ENCODE measurements around the gene KRTAP3-1.
"Not testable (repeated sequence)": the region's sequence is repeated elsewhere in the genome, so short reads cannot be mapped to it uniquely, and the experiment has no call there.

The KRTAP3-1 gene

DNA sequence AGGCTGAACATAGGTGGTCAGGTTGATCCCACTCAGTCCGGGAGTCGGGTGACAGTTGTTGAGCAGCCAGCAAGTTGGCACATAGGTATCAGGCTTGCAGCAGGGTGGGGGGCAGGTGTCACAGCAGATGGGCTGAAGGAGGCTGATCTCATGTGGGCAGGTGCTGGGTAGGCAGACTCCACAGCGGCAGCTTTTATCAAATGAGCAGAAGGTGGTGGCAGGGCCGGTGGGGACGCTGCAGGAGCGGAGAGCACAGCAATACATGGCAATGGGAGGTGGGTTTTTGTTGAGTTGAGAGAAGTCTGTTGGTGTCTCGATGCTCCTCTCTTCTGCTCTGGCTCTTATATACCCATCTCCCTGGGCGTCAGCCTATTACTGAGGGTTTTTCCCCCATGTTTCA is at the start of gene KRTAP3-1:
Gene KRTAP3-1 (minus strand): TSS at position 318 of the 400 bp plus-strand sequence. CDS start 54 bp downstream, at position 264.
- no peak for DNase-seq

DNA sequence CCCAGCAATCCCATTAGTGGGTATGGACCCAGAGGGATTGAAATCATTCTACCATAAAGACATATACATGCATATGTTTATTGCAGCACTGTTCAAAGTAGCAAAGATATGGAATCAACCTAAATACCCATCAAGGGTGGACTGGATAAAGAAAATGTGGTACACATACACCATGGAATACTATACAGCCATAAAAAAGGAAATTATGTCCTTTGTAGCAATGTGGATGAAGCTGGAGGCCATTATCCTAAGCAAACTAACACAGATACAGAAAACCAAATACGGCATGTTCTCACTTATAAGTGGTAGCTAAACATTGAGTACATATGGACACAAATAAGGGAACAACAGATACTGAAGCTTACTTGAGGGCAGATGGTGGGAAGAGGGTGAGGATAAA is 48.6 kb upstream of the KRTAP3-1 start:
- DNase-seq: no peak

DNA sequence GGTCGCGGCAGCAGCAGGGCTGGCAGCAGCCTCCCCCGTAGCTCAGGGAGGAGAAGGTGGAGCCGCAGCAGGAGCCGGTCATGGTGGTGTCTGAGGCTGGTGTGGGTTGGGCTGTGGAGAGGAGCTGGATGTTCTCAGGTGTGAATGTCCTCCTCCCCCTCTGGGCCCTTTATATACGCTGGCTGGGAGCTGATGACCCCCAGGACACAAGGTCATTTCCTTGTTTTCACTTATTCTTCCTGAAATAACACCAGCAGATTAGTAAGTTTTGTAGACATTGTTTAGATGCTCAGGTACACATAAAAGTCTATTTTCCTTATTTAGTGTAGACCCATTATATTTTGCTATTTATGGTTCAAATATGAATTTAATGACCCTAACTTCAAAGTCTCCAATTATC is 46.2 kb upstream of the KRTAP3-1 start, which contains the start of gene KRTAP2-2:
Gene KRTAP2-2 (minus strand): TSS at position 101 of the 400 bp plus-strand sequence. CDS start 19 bp downstream, at position 82.
- not testable (repeated sequence) for DNase-seq

DNA sequence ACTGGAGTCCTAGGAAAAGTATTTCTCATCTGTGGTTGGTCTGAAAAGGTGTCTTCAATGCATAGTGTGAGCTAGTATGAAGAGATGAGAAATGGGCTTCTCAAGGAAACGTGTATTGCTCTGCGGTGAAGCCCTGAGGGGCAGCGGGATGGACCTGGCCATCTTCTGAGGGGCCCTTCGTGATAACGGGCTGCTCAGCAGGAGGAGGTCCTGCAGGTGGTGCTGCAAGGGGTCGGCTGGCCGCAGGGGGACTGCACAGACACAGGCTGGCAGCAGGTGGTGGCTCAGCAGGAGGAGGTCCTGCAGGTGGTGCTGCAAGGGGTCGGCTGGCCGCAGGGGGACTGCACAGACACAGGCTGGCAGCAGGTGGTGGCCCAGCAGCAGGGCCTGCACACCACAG is 45.6 kb upstream of the KRTAP3-1 start:
- not testable (repeated sequence) for DNase-seq

DNA sequence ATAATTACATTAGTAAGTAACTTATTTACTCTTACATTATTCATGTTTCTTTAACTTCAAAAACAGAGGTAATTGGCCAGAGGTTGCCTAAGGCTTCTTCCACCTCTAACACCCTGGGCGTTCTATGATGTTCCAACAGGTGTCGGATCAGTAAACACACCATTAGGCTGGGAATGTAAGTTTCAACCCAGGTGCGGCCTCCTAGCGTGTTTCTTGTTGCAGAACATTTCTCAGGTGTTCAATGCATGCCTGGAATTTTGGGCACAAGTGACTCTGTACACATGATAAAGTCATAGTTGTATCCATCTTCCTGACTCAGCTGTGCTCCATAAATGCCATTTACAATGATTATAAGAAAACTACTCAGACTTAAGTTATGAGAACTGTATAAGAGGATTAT is 45.1 kb upstream of the KRTAP3-1 start:
- DNase-seq: no peak

DNA sequence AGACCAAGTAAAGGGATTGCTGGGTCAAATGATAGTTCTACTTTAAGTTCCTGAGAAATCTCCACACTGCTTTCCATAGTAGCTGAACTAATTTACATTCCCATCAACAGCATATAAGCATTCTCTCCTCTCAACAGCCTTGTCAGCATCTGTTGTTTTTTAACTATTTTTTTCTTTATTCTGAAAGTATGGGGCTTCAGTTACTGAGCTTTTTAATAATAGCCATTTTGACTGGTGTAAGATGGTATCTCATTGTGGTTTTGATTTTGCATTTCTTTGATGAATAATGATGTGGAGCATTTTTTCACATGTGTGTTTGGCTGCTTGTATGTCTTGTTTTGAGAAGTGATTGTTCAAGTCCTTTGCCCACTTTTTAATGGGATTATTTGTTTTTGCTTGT is 43.6 kb upstream of the KRTAP3-1 start:
- no peak for DNase-seq

DNA sequence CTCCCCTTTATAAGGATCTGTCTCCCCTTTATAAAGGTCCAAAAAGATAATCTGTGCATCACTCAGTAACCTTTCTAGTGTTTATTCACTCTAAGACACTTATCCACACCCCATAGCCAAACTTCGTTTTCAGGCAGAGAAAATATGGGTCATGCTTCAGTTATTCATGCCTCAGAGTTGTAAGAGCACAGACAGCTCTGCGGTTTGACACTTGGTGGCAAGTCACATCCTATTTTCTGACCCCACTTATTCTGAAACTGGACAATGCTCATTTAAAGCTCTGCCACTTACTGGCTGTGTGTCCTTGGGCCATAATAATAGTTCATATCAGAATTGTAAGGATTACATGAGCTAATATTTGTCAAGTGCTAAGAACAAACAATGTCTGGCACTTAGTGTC is 40.2 kb upstream of the KRTAP3-1 start:
- DNase-seq: no peak

DNA sequence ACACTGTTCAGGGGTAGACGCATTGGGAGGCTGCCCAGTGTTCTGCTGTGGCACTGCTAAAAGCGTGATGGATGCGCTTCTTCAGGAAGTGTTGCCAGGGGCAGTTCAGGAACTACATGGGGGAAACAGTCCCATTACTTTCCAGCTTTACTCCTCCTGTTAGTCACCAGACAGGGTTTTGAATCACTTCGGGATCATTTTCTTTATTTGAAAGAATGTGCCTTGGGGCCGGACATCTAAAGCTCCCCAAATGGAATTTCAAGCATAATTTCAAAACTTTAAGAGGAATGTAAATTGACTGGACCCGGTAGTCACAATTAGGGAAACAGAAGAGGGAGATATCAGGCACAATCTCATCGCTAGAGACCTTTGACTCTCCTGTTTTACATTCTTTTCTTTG is 39.5 kb upstream of the KRTAP3-1 start:
- DNase-seq: no peak

DNA sequence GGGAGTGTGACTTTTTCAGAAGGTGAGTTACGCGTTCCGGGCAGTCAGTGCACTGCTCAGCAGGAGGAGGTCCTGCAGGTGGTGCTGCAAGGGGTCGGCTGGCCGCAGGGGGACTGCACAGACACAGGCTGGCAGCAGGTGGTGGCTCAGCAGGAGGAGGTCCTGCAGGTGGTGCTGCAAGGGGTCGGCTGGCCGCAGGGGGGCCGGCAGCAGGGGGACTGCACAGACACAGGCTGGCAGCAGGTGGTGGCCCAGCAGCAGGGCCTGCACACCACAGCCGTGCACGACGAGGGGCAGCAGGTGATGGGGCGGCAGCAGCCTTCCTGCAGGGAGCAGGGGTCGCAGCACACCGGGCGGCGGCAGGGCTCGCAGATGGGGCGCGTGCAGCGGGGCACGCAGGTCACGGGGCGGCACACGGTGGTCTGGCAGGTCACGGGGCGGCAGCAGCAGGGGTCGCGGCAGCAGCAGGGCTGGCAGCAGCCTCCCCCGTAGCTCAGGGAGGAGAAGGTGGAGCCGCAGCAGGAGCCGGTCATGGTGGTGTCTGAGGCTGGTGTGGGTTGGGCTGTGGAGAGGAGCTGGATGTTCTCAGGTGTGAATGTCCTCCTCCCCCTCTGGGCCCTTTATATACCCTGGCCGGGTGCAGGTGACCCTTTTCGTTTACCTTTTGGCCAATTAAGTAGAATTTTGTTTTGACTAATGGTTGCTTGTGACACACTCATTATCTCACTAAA is 38.0 kb upstream of the KRTAP3-1 start, which contains the start of gene KRTAP2-1:
Gene KRTAP2-1 (minus strand): TSS at position 582 of the 731 bp plus-strand sequence. CDS start 49 bp downstream, at position 533.
- not testable (repeated sequence) for DNase-seq

DNA sequence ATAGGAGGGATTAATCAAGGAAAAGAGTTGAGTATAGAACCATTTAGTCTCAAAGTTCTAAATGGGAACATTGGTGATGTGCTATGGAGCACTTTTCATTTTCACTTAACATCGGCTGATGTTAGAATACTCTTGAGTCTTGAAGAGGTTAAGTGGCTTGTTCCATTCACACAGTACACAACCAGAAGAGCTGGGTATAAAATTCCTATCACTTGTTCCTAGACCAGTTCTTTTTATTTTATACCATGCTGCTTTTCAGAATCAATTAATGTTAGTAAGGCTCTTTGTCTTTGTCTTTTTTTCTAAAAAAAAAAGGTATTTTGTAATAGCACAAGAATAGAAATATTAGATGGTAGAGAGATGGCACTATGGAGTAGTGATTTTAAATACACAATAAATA is 34.0 kb upstream of the KRTAP3-1 start:
- no peak for DNase-seq

DNA sequence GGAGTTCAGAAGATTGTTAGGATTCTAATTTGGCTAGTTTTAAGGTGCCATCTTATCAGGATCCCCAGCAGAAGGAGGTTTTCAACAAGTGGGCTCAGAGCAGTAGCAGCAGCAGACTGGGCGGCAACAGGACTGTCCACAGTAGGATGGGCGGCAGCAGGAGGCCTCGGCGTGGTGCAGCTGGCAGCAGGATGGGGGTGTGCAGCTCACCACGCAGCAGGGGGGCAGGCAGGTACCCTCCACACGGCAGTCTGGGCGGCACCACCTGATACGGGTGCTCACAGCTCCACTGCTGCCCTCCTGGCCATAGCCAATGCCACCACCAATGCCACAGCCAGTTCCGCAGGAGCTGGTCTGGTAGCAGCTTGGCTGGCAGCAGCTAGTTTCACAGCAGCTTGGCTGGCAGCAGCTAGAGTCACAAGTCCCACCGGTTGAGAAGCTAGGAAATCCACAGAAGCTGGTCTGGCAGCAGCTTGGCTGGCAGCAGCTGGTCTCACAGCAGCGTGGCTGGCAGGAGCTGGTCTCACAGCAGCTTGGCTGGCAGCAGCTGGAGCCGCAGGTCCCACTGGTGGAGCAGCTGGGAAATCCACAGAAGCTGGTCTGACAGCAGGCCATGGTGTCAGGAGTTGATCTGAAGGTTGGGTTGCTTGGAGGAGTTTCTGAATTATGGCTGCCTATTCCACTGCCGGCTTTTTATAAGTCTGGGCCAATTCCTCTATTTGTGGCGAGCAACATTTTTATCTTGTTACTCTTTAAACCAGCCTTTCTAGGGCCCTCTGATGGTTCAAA is 32.0 kb upstream of the KRTAP3-1 start, which contains the start of gene KRTAP1-1:
Gene KRTAP1-1 (minus strand): TSS at position 668 of the 789 bp plus-strand sequence. CDS start 53 bp downstream, at position 615.
- DNase-seq: not testable (repeated sequence)

DNA sequence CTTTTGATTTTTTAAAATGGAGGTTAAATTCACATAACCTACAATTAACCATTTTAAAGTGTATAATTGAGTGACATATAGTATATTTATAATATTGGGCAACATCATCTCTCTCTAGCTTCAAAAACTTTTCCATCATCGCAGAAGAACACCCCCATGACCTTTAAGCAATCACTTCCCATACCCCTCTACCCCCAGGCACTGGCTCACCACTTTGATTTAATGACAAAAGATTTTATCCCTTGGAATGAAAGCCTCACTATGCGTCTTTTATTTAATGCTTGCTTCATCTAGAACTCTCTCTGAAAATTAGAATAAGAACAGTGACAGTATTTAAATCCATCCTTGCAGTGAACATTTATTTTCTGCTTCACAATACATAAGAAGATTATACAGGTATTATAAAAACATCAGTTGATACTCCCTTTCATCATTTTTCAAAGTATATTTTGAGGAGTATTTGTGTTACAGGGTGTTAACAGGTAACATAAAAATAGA is 29.0 kb upstream of the KRTAP3-1 start:
- no peak for DNase-seq

DNA sequence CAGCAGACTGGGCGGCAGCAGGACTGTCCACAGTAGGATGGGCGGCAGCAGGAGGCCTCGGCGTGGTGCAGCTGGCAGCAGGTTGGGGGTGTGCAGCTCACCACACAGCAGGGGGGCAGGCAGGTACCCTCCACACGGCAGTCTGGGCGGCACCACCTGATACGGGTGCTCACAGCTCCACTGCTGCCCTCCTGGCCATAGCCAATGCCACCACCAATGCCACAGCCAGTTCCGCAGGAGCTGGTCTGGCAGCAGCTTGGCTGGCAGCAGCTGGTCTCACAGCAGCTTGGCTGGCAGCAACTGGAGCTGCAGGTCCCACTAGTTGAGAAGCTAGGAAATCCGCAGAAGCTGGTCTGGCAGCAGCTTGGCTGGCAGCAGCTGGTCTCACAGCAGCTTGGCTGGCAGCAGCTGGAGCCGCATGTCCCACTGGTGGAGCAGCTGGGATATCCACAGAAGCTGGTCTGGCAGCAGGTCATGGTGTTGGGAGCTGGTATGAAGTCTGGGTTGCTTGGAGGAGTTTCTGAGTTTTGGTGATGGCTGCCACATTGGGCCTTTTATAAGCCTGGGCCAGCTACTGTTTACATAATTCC is 25.5 kb upstream of the KRTAP3-1 start, which contains the start of gene KRTAP1-3:
Gene KRTAP1-3 (minus strand): TSS at position 529 of the 590 bp plus-strand sequence. CDS start 53 bp downstream, at position 476.
- not testable (repeated sequence) for DNase-seq

DNA sequence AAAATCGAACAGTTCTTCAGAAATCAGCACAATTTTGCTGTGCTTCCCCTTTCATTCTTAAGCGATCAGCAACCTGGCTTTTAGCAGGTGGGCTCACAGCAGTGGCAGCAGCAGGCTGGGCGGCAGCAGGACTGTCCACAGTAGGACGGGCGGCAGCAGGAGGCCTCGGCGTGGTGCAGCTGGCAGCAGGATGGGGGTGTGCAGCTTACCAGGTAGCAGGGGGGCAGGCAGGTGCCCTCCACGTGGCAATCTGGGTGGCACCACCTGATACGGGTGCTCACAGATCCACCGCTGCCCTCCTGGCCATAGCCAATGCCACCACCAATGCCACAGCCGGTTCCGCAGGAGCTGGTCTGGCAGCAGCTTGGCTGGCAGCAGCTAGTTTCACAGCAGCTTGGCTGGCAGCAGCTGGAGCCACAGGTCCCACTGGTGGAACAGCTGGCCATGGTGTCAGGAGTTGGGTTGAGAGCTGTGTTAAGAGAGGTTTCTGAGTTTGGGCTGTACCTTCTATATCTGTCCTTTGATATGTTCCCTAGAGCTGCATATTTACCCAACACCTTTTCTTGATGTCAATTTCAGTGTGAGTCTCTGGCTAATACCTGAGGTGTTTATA is 20.8 kb upstream of the KRTAP3-1 start, which contains the start of gene KRTAP1-4:
Gene KRTAP1-4 (minus strand): TSS at position 563 of the 613 bp plus-strand sequence. CDS start 117 bp downstream, at position 446.
- no peak for DNase-seq

DNA sequence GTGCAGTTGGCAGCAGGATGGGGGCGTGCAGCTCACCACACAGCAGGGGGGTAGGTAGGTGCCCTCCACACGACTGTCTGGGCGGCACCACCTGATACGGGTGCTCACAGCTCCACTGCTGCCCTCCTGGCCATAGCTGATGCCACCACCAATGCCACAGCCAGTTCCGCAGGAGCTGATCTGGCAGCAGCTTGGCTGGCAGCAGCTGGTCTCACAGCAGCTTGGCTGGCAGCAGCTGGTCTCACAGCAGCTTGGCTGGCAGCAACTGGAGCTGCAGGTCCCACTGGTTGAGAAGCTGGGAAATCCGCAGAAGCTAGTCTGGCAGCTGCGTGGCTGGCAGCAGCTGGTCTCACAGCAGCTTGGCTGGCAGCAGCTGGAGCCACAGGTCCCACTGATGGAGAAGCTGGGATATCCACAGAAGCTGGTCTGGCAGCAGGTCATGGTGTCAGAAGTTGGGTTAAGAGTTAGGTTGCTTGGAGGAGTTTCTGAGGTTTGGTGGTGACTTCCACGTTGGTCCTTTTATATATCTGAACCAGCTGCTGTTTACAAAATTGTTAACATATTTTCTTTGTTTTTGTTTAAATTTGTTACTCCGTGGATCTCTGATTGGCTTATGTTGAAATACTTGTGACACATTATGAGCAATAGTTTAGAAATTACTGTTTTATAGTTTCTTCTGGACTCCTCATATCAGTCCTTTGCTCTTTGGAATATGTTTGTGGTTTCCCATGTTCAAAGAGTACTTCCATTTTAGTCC is 18.0 kb upstream of the KRTAP3-1 start, which contains the start of gene KRTAP1-5:
Gene KRTAP1-5 (minus strand): TSS at position 494 of the 757 bp plus-strand sequence. CDS start 53 bp downstream, at position 441.
- no peak for DNase-seq

DNA sequence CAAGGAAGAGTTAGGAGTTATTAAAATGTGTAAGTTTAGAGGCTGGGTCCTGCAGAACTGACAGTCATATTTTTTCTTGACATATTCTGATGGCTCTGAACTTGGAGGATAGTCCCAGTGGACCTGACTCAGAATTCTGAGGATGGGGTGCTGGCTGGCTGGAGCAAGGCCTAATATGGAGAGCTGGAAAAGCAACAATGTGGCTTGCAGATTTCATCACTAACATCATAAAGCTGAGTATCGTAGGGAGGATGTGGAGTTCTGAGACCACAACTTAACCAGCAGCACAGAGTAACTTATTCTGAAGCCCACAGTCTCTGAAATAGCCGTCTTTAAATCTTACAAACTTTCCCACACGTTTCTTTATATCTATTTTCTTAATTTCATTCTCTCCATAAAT is 15.8 kb upstream of the KRTAP3-1 start:
- DNase-seq: no peak

DNA sequence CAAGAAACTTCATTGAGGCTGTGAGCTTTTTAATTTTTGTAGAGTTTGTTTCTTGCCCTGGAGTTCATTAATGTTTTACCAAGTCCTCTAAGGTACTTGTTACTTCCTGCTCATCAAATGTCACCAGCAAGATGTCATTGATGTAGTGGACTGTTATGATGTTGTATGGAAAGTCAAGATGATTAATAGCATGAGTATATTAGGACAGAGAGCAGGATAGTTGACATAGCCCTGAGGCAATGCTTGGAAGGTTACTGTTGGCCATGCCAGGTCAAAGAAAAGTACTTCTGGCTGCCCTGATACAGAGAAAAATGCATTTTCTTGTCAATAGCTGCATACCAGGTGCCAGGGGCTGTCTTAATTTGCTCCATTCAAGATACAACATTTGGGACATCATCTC is 11.4 kb upstream of the KRTAP3-1 start:
- DNase-seq: no peak

DNA sequence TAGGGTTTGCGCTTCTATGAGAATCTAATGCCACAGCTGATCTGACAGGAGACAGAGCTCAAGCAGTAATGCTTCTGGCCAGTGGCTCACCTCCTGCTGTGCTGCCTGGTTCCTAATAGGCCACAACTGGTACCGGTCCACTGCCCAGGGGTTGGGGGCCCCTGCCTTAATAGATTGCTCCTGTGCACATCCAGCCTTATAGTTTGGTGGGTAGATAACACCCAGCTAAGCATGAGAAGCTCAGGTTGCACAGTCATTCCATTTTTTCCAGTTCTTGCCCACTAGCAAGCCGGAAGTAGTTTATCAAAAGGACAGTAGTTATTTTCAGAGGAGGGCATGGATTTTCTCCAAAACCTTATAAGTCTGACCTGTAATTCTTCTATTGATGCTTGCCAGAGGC is 10.5 kb upstream of the KRTAP3-1 start:
- no peak for DNase-seq

DNA sequence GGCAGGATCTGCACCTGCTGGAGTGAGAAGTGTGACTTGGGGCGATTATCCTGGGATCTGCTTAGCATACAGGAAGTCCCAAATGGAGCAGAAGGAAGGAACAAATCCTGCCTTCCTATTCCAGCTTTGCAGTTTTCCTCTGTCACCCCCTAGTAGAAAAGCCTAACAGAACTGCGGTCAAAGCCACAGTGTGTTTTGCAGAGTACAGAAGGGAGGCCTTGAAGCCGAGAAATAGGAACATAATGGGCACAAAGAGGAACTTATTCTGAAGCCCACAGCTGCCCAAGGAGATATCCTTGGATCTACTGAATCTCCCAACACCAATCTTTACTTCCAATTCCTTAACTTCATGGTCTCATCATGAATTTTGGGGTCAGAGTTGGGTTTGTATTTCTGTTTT is 9.6 kb upstream of the KRTAP3-1 start:
- DNase-seq: no peak

DNA sequence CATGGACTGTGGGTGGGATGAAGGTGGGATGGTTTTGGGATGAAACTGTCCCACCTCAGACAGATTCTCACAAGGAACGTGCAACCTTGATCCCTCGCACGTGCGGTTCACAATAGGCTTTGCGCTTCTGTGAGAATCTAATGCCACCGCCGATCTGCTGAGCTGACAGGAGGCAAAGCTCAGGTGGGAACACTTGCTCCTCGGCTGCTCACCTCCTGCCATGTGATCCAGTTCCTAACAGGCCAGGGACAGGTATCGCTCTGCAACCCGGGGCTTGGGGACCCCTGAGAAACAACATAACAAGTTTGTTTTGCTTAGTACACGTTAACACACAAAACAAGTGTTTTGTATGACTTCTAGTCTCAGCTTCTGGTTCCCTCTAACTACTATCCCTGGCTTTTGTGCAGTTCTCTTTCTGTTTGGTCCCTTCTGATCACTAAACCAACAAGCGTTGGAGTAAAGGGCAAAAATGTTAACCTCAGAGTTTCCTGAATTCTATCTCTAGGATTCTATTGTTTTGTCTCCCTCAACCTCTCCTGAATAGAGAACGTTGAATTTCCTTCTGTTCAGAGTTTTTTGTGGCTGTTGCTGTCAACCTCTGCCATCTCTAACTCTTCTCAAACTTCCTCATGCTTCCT is 7.8 kb upstream of the KRTAP3-1 start:
- no peak for DNase-seq

DNA sequence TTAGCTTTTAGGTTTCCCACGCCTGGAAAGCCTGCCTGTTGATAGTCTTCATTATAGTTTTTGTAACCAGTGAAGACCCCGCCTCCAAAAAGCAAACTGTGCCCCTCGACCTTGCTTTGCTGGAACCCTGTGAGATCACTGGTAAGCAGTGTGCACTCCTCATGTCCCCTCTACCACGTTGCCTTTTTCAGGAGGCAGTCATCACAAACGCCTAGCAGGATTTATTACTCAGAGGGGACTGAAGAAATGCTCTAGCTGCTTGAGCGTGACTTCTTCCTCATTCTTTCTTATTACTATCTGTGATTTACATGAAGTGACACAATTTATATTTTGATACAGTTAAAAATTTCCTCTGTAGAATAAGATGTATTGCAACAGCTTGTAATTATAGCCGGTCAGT is 6.5 kb upstream of the KRTAP3-1 start:
- DNase-seq: no peak
